Spleen (tissue), 7 donors: ENCODE results near the gene GABRG3.

Experiments
- POLR2A ChIP-seq, 3 donors: fragments of 450-650 bp; IDR thresholded peaks; one replicate each; pipeline ENCODE4 v1.5.1; 2017; ENCODE audit warnings: antibody characterized with exemption in 3 of 3, mild to moderate bottlenecking in 1 of 3
- POLR2AphosphoS5 ChIP-seq, 3 donors: sonication (generic); formaldehyde crosslinking; IDR thresholded peaks; one replicate each; pipeline ENCODE4 v1.5.1; 2017; ENCODE audit warnings: antibody characterized with exemption in 3 of 3
- TF ChIP-seq, protein P1 (sequence below), 11 experiments: fragments of 200-600 bp in 7 of 11; fragments of 450-650 bp in 4 of 11; sonication (generic) in 4 of 11; IDR thresholded peaks in 8 of 11; conservative IDR thresholded peaks in 3 of 11; 1 replicate in 7 of 11; 2 replicates in 4 of 11; pipeline versions ENCODE4 v1.4.0 to v1.8.0; 2016 to 2021; ENCODE audit warnings: antibody characterized with exemption in 11 of 11, inconsistent platforms in 4 of 11, mild to moderate bottlenecking in 1 of 11
- donor health status: DM: no; HTN: no; CAD: no; lungs with moderate emphysema.
- donor health status: DM: no; HTN: no; CAD: no.
- donor health status: DM: no; HTN: no; CAD: no.

DNA sequence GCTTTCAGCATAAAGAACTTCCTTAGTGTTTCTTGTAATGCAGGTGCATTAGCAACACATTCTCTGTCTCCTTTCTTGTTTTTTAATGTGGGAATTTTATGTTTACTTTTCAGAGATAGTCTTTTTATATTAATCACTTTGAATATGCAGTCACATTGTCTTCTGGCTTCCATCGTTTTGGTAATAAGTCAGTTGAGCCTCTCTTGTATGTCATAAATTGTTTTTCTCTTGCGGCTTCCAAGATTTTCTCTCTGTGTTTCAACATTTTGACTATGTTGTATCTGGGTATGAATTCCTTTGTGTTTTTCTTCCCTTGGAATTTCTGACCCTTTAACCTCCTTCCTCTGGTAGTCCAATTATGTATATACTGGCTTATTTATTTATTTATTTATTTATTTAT lies 25.3 kb downstream of the GABRG3 start:
- TF ChIP-seq, protein P1, sequence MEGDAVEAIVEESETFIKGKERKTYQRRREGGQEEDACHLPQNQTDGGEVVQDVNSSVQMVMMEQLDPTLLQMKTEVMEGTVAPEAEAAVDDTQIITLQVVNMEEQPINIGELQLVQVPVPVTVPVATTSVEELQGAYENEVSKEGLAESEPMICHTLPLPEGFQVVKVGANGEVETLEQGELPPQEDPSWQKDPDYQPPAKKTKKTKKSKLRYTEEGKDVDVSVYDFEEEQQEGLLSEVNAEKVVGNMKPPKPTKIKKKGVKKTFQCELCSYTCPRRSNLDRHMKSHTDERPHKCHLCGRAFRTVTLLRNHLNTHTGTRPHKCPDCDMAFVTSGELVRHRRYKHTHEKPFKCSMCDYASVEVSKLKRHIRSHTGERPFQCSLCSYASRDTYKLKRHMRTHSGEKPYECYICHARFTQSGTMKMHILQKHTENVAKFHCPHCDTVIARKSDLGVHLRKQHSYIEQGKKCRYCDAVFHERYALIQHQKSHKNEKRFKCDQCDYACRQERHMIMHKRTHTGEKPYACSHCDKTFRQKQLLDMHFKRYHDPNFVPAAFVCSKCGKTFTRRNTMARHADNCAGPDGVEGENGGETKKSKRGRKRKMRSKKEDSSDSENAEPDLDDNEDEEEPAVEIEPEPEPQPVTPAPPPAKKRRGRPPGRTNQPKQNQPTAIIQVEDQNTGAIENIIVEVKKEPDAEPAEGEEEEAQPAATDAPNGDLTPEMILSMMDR (IDR thresholded peaks at IDR 0.05 in 8 of 11, conservative IDR thresholded peaks at IDR 0.05 in 3 of 11), result no peak
- TF ChIP-seq POLR2A (IDR thresholded peaks at IDR 0.05) (no peak), POLR2AphosphoS5 (IDR thresholded peaks at IDR 0.05) (no peak)
